Astrocyte (in vitro differentiated cells and primary cell): ENCODE results near the gene NPFFR1. TPM values are rescaled to one million over a fixed set of nuclear protein-coding genes. Genes with fewer than 3 reads are reported as not detected.

Experiments used
- DNase-seq: peaks from one replicate; pipeline ENCODE4 v3.0.0-alpha.2; 2010; ENCODE audit warnings: low read depth
- FAIRE-seq: peaks from 2 replicates; lab custom pipeline; 2011; peaks lifted over from hg19 to GRCh38; lab: Jason Lieb, UNC
- H2AFZ ChIP-seq: 2 replicates; pipeline ENCODE4 v1.6.0; 2012; ENCODE audit warnings: low read depth, low read length, inconsistent platforms
- H3K27ac ChIP-seq: 2 replicates; pipeline ENCODE4 v1.5.1; 2011; ENCODE audit warnings: low read depth, low read length, inconsistent platforms
- H3K27me3 ChIP-seq: 2 replicates; pipeline ENCODE4 v1.6.0; 2011; ENCODE audit warnings: low read length, inconsistent platforms; ENCODE audit not compliant: insufficient read depth
- H3K36me3 ChIP-seq: 2 replicates; pipeline ENCODE4 v1.5.1; 2011; ENCODE audit warnings: low read length, inconsistent platforms; ENCODE audit not compliant: insufficient read depth
- H3K4me1 ChIP-seq: 2 replicates; pipeline ENCODE4 v1.5.1; 2011; ENCODE audit warnings: low read length, inconsistent platforms; ENCODE audit not compliant: insufficient read depth
- H3K4me2 ChIP-seq: 2 replicates; pipeline ENCODE4 v1.6.0; 2012; ENCODE audit warnings: low read length, inconsistent platforms
- H3K4me3 ChIP-seq: 2 replicates; pipeline ENCODE4 v1.5.1; 2011; ENCODE audit warnings: low read depth, mild to moderate bottlenecking, low read length, inconsistent platforms; ENCODE audit not compliant: insufficient read depth
- H3K79me2 ChIP-seq: 2 replicates; pipeline ENCODE4 v1.6.0; 2012; ENCODE audit warnings: mild to moderate bottlenecking, low read length, inconsistent platforms; ENCODE audit not compliant: insufficient read depth
- H3K9ac ChIP-seq: 2 replicates; pipeline ENCODE4 v1.6.0; 2012; ENCODE audit warnings: mild to moderate bottlenecking, low read length, inconsistent platforms
- H3K9me3 ChIP-seq: 2 replicates; pipeline ENCODE4 v1.5.1; 2012; ENCODE audit warnings: low read depth, mild to moderate bottlenecking, low read length, inconsistent platforms; ENCODE audit not compliant: insufficient read depth
- H4K20me1 ChIP-seq: 2 replicates; pipeline ENCODE4 v1.6.0; 2012; ENCODE audit warnings: low read length, inconsistent platforms; ENCODE audit not compliant: insufficient read depth
- H3K27ac Mint-ChIP-seq: one replicate; pipeline ENCODE4 v1.8.0; 2021; ENCODE audit warnings: mild to moderate bottlenecking, mixed read lengths; ENCODE audit not compliant: unreplicated experiment
- H3K27me3 Mint-ChIP-seq: one replicate; pipeline ENCODE4 v1.8.0; 2021; ENCODE audit warnings: low read depth, mixed read lengths; ENCODE audit not compliant: unreplicated experiment
- H3K36me3 Mint-ChIP-seq: one replicate; pipeline ENCODE4 v1.8.0; 2021; ENCODE audit warnings: low read depth, mixed read lengths; ENCODE audit not compliant: unreplicated experiment
- H3K4me1 Mint-ChIP-seq: one replicate; pipeline ENCODE4 v1.8.0; 2021; ENCODE audit warnings: low read depth, mixed read lengths; ENCODE audit not compliant: unreplicated experiment
- H3K4me3 Mint-ChIP-seq: one replicate; pipeline ENCODE4 v1.8.0; 2021; ENCODE audit warnings: mild to moderate bottlenecking, moderate library complexity, mixed read lengths; ENCODE audit not compliant: unreplicated experiment
- H3K9me3 Mint-ChIP-seq: one replicate; pipeline ENCODE4 v1.8.0; 2021; ENCODE audit warnings: mild to moderate bottlenecking, mixed read lengths; ENCODE audit not compliant: unreplicated experiment
- EZH2 ChIP-seq: IDR thresholded peaks from 2 replicates; pipeline ENCODE4 v1.6.1; 2012; ENCODE audit warnings: mild to moderate bottlenecking, low read length, inconsistent platforms; ENCODE audit not compliant: insufficient read depth
- total RNA-seq: library from RNA; stranded (reverse); gene quantifications from 2 replicates; pipeline ENCODE4 v1.2.1, GENCODE V29; 2021
- TF ChIP-seq, protein P1 (sequence below): IDR thresholded peaks from 2 replicates; pipeline ENCODE4 v1.5.1; 2011; ENCODE audit warnings: low read depth, mild to moderate bottlenecking, inconsistent platforms, low read length, moderate library complexity; ENCODE audit not compliant: insufficient read depth

NPFFR1 gene
- total RNA-seq, 1 donor from 2014 or later, result not detected

DNA sequence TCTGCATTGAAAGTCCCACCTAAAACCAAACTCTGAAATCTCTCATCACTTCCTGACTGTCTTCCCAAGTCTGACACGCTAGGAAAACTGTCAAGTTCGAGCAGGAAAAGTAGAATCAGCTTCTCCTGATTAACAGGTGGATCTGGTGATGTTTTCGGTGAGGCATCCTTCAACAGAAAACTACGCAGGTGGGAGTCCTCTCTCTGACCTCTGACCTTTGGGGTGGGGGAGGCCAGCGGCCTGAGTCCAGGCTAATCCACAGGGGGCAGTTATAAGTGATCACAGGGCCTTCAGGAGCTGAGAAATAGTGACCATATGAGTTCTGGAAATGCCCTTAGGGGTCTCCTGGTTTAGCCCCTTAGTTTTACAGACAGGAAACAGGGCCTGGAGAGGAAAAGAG is 13.4 kb upstream of the NPFFR1 start:
- no peak overlapping the region for H3K27ac Mint-ChIP-seq
- FAIRE-seq, result no peak

DNA sequence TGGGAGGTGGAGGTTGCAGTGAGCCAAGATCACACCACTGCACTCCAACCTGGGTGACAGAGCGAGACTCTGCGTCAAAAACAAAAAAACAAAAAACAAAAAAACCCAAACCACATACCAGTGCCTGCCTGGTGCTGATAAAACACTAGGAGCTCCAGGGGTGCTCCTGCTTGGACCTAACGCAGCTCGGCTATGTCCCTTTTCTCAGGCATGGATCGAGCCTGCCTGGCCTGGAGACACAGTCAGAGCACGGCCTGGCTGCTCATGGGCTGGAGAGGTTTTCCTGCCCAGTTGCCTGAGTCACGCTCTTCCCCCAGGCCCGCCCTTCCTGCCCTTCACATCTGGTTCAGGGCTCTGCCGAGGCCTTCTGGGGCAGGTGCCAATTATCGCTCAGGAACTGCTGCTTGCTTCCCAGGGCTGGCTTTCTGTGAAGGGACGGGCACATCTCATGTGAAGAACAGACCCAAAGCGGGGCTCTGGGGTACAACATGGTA is 12.6 kb upstream of the NPFFR1 start:
- H3K36me3 ChIP-seq, result no peaks in the 10 kb centered on the region
- H3K9me3 ChIP-seq, result no peaks in the 10 kb centered on the region
- H3K79me2 ChIP-seq, result no peaks in the 10 kb centered on the region
- no peak overlapping the region for H3K4me2 ChIP-seq
- TF ChIP-seq EZH2, result no peak
- TF ChIP-seq, protein P1, sequence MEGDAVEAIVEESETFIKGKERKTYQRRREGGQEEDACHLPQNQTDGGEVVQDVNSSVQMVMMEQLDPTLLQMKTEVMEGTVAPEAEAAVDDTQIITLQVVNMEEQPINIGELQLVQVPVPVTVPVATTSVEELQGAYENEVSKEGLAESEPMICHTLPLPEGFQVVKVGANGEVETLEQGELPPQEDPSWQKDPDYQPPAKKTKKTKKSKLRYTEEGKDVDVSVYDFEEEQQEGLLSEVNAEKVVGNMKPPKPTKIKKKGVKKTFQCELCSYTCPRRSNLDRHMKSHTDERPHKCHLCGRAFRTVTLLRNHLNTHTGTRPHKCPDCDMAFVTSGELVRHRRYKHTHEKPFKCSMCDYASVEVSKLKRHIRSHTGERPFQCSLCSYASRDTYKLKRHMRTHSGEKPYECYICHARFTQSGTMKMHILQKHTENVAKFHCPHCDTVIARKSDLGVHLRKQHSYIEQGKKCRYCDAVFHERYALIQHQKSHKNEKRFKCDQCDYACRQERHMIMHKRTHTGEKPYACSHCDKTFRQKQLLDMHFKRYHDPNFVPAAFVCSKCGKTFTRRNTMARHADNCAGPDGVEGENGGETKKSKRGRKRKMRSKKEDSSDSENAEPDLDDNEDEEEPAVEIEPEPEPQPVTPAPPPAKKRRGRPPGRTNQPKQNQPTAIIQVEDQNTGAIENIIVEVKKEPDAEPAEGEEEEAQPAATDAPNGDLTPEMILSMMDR, result no peak
- no peak overlapping the region for H3K27ac Mint-ChIP-seq
- H3K4me3 ChIP-seq, result no peak overlapping the region
- peaks cover 17% of the 10 kb centered on the region for H3K27me3 Mint-ChIP-seq
- FAIRE-seq (no peak), DNase-seq (peak; percentile 77)
- no peaks in the 10 kb centered on the region for H3K9me3 Mint-ChIP-seq
- H4K20me1 ChIP-seq, result no peaks in the 10 kb centered on the region
- H3K9ac ChIP-seq, result no peak overlapping the region
- H3K4me1 ChIP-seq, result peaks cover 7% of the 10 kb centered on the region
- H3K27ac ChIP-seq, result no peak overlapping the region
- H3K4me3 Mint-ChIP-seq, result no peak overlapping the region
- H3K4me1 Mint-ChIP-seq, result peaks cover 2% of the 10 kb centered on the region
- no peaks in the 10 kb centered on the region for H3K27me3 ChIP-seq
- no peak overlapping the region for H2AFZ ChIP-seq
- peaks cover 4% of the 10 kb centered on the region for H3K36me3 Mint-ChIP-seq

More for the DNA sequence above, 13.4 kb upstream of the NPFFR1 start:
- Histone ChIP-seq H3K79me2 (no peaks in the 10 kb centered on the region), H3K27ac (no peak overlapping the region), H3K4me3 (no peak overlapping the region), H3K9ac (no peak overlapping the region), H3K27me3 (no peaks in the 10 kb centered on the region), H3K9me3 (no peaks in the 10 kb centered on the region), H2AFZ (no peak overlapping the region), H3K4me1 (peaks cover 7% of the 10 kb centered on the region), H3K4me2 (no peak overlapping the region), H3K36me3 (no peaks in the 10 kb centered on the region), H4K20me1 (no peaks in the 10 kb centered on the region)
- H3K4me3 Mint-ChIP-seq, result no peak overlapping the region
- no peaks in the 10 kb centered on the region for H3K9me3 Mint-ChIP-seq
- TF ChIP-seq, protein P1, result no peak
- no peak for TF ChIP-seq EZH2
- H3K36me3 Mint-ChIP-seq, result peaks cover 5% of the 10 kb centered on the region
- DNase-seq, result no peak
- peaks cover 2% of the 10 kb centered on the region for H3K4me1 Mint-ChIP-seq
- peaks cover 17% of the 10 kb centered on the region for H3K27me3 Mint-ChIP-seq

- Histone ChIP-seq H2AFZ (no peak overlapping the region), H4K20me1 (no peaks in the 10 kb centered on the region), H3K36me3 (no peaks in the 10 kb centered on the region), H3K27ac (no peak overlapping the region), H3K9me3 (no peaks in the 10 kb centered on the region), H3K4me1 (peaks cover 7% of the 10 kb centered on the region), H3K9ac (no peak overlapping the region), H3K4me2 (no peak overlapping the region), H3K27me3 (no peaks in the 10 kb centered on the region), H3K79me2 (no peaks in the 10 kb centered on the region), H3K4me3 (no peak overlapping the region)
- no peak for FAIRE-seq
- Mint-ChIP-seq H3K27me3 (peaks cover 17% of the 10 kb centered on the region), H3K36me3 (peaks cover 2% of the 10 kb centered on the region), H3K9me3 (peaks cover 2% of the 10 kb centered on the region), H3K4me1 (peaks cover 2% of the 10 kb centered on the region), H3K27ac (no peak overlapping the region), H3K4me3 (no peak overlapping the region)
- no peak for TF ChIP-seq EZH2
- TF ChIP-seq, protein P1, result no peak
- no peak for DNase-seq
These were observed 12.1 kb upstream of the NPFFR1 start for GRCh38 chr10:70295926-70296325.
